CD14-positive monocyte (primary cell): Measurements from ENCODE around the gene SC5D. TPM values are rescaled to one million over a fixed set of nuclear protein-coding genes. Genes with fewer than 3 reads are reported as not detected.

Source experiments
- DNase-seq, 3 donors: peaks; one replicate each; pipeline ENCODE4 v3.0.0-alpha.2; 2011 to 2022
- H2AFZ ChIP-seq: 2 replicates; pipeline ENCODE4 v1.6.0; 2012; ENCODE audit warnings: mild to moderate bottlenecking, low read depth, low read length, inconsistent platforms; ENCODE audit not compliant: insufficient read depth, poor library complexity, severe bottlenecking
- H3K27ac ChIP-seq, 2 donors: 1 replicate in 1 of 2; 2 replicates in 1 of 2; pipeline ENCODE4 v1.5.1; 2012 to 2013; ENCODE audit warnings: low read length in 2 of 2, control low read depth in 1 of 2, inconsistent platforms in 1 of 2, low read depth in 1 of 2, mild to moderate bottlenecking in 1 of 2
- H3K27me3 ChIP-seq, 2 donors: one replicate each; pipeline versions ENCODE4 v1.6.0 to v1.6.1; 2011 to 2013; ENCODE audit warnings: low read length in 2 of 2; ENCODE audit not compliant: control insufficient read depth in 2 of 2, insufficient read depth in 2 of 2
- H3K36me3 ChIP-seq, 2 donors: replicated peaks in 1 of 2; 1 replicate in 1 of 2; 2 replicates in 1 of 2; pipeline versions ENCODE4 v1.5.1 to v1.6.1; 2012 to 2013; ENCODE audit warnings: low read length in 2 of 2, control low read depth in 1 of 2, inconsistent platforms in 1 of 2, mild to moderate bottlenecking in 1 of 2; ENCODE audit not compliant: insufficient read depth in 2 of 2, control insufficient read depth in 1 of 2
- H3K4me1 ChIP-seq, 2 donors: 1 replicate in 1 of 2; 2 replicates in 1 of 2; pipeline versions ENCODE4 v1.5.1 to v1.6.1; 2012 to 2013; ENCODE audit warnings: low read length in 2 of 2, control low read depth in 1 of 2, inconsistent platforms in 1 of 2, mild to moderate bottlenecking in 1 of 2, moderate library complexity in 1 of 2; ENCODE audit not compliant: insufficient read depth in 2 of 2, control insufficient read depth in 1 of 2
- H3K4me2 ChIP-seq: replicated peaks from 2 replicates; pipeline ENCODE3; 2012; ENCODE audit warnings: low read length, moderate library complexity, mild to moderate bottlenecking; ENCODE audit not compliant: poor library complexity, severe bottlenecking; ENCODE audit errors: extremely low read depth
- H3K4me3 ChIP-seq, 3 experiments: fragments of 200-600 bp in 1 of 3; sonication (generic) in 1 of 3; replicated peaks in 1 of 3; 1 replicate in 2 of 3; 2 replicates in 1 of 3; pipeline ENCODE4 v1.5.1; 2011 to 2013; ENCODE audit warnings: low read length in 3 of 3, mild to moderate bottlenecking in 3 of 3, control low read depth in 2 of 3, low read depth in 2 of 3, inconsistent platforms in 1 of 3, moderate library complexity in 1 of 3
- H3K79me2 ChIP-seq: 2 replicates; pipeline ENCODE4 v1.6.0; 2012; ENCODE audit warnings: mild to moderate bottlenecking, control low read depth, inconsistent platforms, low read length, moderate library complexity; ENCODE audit not compliant: insufficient read depth
- H3K9ac ChIP-seq: 2 replicates; pipeline ENCODE4 v1.6.0; 2017; ENCODE audit warnings: low read length, mild to moderate bottlenecking; ENCODE audit not compliant: insufficient read depth, poor library complexity, severe bottlenecking
- H3K9me3 ChIP-seq, 2 donors: replicated peaks in 1 of 2; 1 replicate in 1 of 2; 2 replicates in 1 of 2; pipeline versions ENCODE4 v1.5.1 to v1.6.1; 2012 to 2013; ENCODE audit warnings: low read length in 2 of 2, control low read depth in 1 of 2; ENCODE audit not compliant: control insufficient read depth in 1 of 2, insufficient read depth in 1 of 2
- H4K20me1 ChIP-seq: 2 replicates; pipeline ENCODE4 v1.6.0; 2012; ENCODE audit warnings: mild to moderate bottlenecking, low read length, control low read depth, moderate library complexity; ENCODE audit not compliant: insufficient read depth
- H3K27ac Mint-ChIP-seq, 7 donors: one replicate each; pipeline ENCODE4 v1.8.0; 2020; ENCODE audit warnings: mild to moderate bottlenecking in 7 of 7, mixed read lengths in 7 of 7, moderate library complexity in 6 of 7, inconsistent platforms in 2 of 7
- H3K27me3 Mint-ChIP-seq, 3 donors: one replicate each; pipeline ENCODE4 v1.8.0; 2021 to 2022; ENCODE audit warnings: low read depth in 3 of 3, mild to moderate bottlenecking in 3 of 3, mixed read lengths in 3 of 3, moderate library complexity in 3 of 3, inconsistent platforms in 1 of 3
- H3K36me3 Mint-ChIP-seq, 2 donors: one replicate each; pipeline ENCODE4 v1.8.0; 2020; ENCODE audit warnings: mixed read lengths in 2 of 2, inconsistent platforms in 1 of 2, mild to moderate bottlenecking in 1 of 2
- H3K4me1 Mint-ChIP-seq: one replicate; pipeline ENCODE4 v1.8.0; 2020; ENCODE audit warnings: mild to moderate bottlenecking, mixed read lengths
- H3K4me3 Mint-ChIP-seq, 2 donors: one replicate each; pipeline ENCODE4 v1.8.0; 2020; ENCODE audit warnings: mild to moderate bottlenecking in 2 of 2, mixed read lengths in 2 of 2, moderate library complexity in 1 of 2
- H3K9me3 Mint-ChIP-seq, 7 donors: one replicate each; pipeline ENCODE4 v1.8.0; 2020 to 2022; ENCODE audit warnings: mixed read lengths in 7 of 7, mild to moderate bottlenecking in 6 of 7, moderate library complexity in 6 of 7, inconsistent platforms in 2 of 7
- CTCF ChIP-seq: fragments of 200-600 bp; IDR thresholded peaks from one replicate; pipeline ENCODE4 v1.8.0; 2022; ENCODE audit warnings: antibody characterized with exemption, mild to moderate bottlenecking
- WGBS: methylation state at CpG from one replicate; pipeline ENCODE4 v1.1.5; 2013; ENCODE audit warnings: missing lambda C conversion rate; ENCODE audit not compliant: insufficient coverage; 5-methylcytosine and 5-hydroxymethylcytosine counted together
- intact Hi-C, 2 donors: fragments of 100-400 bp; cut with micrococcal nuclease; formaldehyde crosslinking; loops; one replicate each; pipeline versions ENCODE4 v1.15.0 to v1.15.1; 2023
- polyA plus RNA-seq, 3 donors: library from polyadenylated mRNA; depleted of rRNA in 1 of 3; unstranded in 2 of 3; stranded (reverse) in 1 of 3; fragments of 300-500 nt in 2 of 3; fragments of >200 nt in 1 of 3; fragmentation: Illumina TruSeq in 2 of 3; gene quantifications; 1 replicate in 2 of 3; 2 replicates in 1 of 3; pipeline ENCODE4 v1.2.3, GENCODE V29; 2012 to 2021

The SC5D gene
- polyA plus RNA-seq, 3 donors, result 6.4 to 8.3 (median 8.3) TPM

DNA sequence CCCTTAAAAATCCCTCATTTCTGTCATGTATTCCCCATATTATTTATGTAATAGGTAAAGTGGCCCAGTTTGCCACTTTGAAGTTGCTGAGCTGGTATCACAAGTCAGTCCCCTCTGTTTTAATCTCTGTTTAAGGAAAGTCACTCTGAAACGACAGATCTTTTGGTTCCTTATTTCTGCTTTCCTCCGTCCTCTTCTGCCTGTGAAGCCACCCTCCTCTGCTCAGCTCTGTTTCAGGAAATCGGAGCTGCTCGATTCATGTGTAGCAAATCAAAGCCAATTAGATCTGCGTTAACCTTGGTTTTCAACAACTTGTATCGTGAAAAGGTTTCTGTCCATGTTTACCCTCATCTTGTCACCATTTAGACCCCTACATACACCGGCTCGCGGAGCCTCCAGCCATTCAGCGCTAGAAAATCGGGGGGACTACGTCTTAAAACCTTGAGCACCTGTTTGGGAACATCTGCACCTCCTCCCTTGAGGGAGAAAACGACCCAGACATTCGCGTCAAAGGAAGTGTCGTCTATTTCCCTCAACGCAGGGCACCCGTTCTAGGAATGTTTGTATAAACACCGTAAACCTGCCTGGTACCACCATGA, 576 bp upstream of the SC5D start:
- Histone ChIP-seq H3K36me3 (no peaks in the 10 kb centered on the region), H3K4me3 (peak overlapping the region; percentile 76 to 89 (median 88)), H3K4me1 (peaks cover 14 to 18% of the 10 kb centered on the region in 2 donors), H3K79me2 (peaks cover 42% of the 10 kb centered on the region), H3K27ac (peak overlapping the region; percentile 79 to 90), H2AFZ (peak overlapping the region; percentile 92), H3K27me3 (no peaks in the 10 kb centered on the region), H3K9me3 (no peaks in the 10 kb centered on the region), H3K9ac (peak overlapping the region; percentile 85), H3K4me2 (peak overlapping the region; percentile 95), H4K20me1 (no peaks in the 10 kb centered on the region)
- peak overlapping the region; percentile 96 to 98 for H3K4me3 Mint-ChIP-seq
- peaks cover 0 to 3% (median 0%) of the 10 kb centered on the region in 7 donors for H3K9me3 Mint-ChIP-seq
- H3K27ac Mint-ChIP-seq, result peak overlapping the region; percentile 93 to 98 (median 97)
- WGBS, result 3% methylated on average over 7 of the region's 19 CpGs
- peak; percentile 33 to 53 (median 51) for DNase-seq
- intact Hi-C loops, result no loop called here
- H3K36me3 Mint-ChIP-seq, result peaks cover 0 to 5% of the 10 kb centered on the region in 2 donors
- peaks cover 24% of the 10 kb centered on the region for H3K4me1 Mint-ChIP-seq
- H3K27me3 Mint-ChIP-seq, result peaks cover 0 to 3% (median 2%) of the 10 kb centered on the region in 3 donors
- no peak for TF ChIP-seq CTCF

DNA sequence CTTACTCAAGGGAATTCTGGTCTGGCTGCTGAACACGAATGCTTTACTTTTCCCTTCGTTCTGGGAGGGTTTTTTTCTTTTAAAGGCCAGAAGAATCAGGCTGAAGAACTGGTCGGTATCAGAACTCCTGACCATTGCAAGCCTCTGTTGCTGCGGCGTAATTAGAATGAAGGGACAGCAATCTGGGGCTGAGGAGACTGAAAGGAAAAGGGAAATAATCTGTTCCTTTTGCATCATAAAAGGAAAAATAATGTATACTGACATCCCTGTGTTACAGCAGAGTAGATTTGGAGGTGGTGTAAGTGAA, 670 bp downstream of the SC5D start:
- Histone ChIP-seq H3K27me3 (no peaks in the 10 kb centered on the region), H3K9ac (peak overlapping the region; percentile 85), H3K4me3 (peak overlapping the region; percentile 76 to 89 (median 88)), H3K4me1 (peaks cover 14 to 23% of the 10 kb centered on the region in 2 donors), H3K4me2 (peak overlapping the region; percentile 95), H3K36me3 (no peaks in the 10 kb centered on the region), H4K20me1 (no peaks in the 10 kb centered on the region), H3K9me3 (no peaks in the 10 kb centered on the region), H3K27ac (peak overlapping the region; percentile 79 to 90), H2AFZ (peak overlapping the region; percentile 92), H3K79me2 (peaks cover 54% of the 10 kb centered on the region)
- intact Hi-C loops, result no loop called here
- Mint-ChIP-seq H3K27ac (peak overlapping the region; percentile 93 to 98 (median 97)), H3K9me3 (peaks cover 0 to 3% (median 0%) of the 10 kb centered on the region in 7 donors), H3K4me3 (peak overlapping the region; percentile 96 to 98), H3K36me3 (peaks cover 0 to 5% of the 10 kb centered on the region in 2 donors), H3K27me3 (peaks cover 0 to 3% (median 2%) of the 10 kb centered on the region in 3 donors), H3K4me1 (peaks cover 28% of the 10 kb centered on the region)
- no peak for TF ChIP-seq CTCF
- WGBS, result 0% methylated on average over 1 of the region's 5 CpGs
- DNase-seq, result peak in 1 of 3 donors; percentile 0
